NCI-H146 (cell line): ENCODE results near the gene MX2.

ENCODE experiments used
- DNase-seq: peaks from one replicate; lab custom pipeline; 2025; lab: John Stamatoyannopoulos, UW

MX2 gene

GRCh38 chr21:41438425-41439113 lies 76.7 kb downstream of the MX2 start:
- no peak for DNase-seq

DNA sequence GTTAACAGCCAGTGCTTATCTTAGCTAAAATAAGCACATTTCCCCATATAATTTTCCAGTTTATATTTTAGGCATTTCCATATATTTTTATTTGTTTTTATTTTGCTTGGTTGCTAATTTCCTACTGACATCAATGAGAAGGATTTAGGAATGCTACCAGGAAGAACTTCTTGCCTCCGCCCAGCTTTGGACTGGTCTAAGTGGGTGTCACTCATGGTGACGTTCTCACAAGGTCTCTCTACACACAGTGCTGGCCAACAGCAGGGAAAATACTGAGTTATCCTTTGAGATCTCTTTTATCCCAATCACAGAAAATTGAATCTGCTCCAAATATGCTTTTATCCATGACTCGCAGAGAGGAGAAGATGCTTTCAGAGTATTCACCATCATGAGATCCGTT lies 77.4 kb downstream of the MX2 start:
- no peak for DNase-seq

DNA sequence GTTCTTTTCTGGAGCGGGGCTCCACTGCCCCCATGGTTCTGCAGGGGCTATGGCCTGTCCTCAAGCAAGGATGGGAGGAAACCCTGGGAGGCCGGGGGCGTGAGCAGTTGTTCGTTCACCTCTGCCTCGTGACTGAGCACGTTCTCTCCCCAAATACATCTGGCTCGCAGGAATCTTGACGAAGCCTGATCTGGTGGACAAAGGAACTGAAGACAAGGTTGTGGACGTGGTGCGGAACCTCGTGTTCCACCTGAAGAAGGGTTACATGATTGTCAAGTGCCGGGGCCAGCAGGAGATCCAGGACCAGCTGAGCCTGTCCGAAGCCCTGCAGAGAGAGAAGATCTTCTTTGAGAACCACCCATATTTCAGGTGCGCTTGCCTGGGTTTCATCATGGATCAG lies 79.7 kb downstream of the MX2 start:
- no peak for DNase-seq

DNA sequence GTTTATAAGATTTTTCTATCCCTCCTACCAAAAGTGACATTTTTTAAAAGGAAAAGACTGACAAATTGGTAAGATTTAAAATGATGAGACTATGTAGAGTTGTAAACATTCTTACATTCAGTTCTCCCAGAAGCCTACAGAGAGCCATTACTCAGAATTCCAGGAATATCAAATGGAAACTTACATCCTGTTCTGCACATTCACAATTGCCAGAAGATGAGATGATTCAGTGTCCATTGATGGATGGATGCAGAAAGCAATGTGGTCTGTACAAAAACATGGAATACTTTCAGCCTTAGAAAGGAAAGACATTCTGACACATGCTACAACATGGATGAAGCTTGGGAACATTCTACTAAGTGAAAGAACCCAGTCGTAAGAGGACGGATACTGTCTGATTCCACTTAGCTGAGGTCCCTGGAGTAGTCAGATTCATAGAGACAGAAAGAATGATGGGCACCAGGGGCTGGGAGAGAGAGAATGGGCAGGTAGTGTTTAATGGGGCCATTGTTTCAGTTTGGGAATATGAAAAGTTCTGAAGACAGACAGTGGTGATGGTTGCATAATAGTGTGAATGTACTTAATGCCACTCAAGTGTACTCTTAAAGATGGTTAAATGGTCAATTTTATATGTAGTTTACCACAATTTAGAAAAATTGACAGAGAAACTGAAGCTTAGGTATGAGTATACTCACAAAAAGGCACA lies 80.8 kb downstream of the MX2 start:
- DNase-seq: no peak

- DNase-seq: no peak
Measured at GRCh38 chr21:41443562-41443961, 81.7 kb downstream of the MX2 start.

- DNase-seq: no peak
Measured at GRCh38 chr21:41444703-41445464, 83.1 kb downstream of the MX2 start.

GRCh38 chr21:41445465-41445862 lies 83.6 kb downstream of the MX2 start:
- no peak for DNase-seq

DNA sequence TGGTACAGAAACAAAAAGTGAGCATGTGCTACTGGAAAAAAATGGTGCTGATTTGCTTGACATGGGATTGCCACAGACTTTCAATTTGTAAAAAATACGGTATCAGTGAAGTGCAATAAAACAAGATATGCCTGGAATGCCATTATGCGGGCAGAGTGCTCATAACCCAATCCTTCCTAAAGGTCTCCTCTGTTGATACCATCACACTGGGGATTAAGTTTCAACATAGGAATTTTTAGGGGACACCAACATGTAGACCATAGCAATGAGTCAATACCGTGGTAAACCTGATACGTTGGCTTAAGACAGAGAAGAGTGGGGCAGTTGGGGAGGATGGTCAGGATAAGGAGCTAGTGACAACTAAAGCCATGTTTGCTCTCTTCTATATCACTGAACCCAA lies 84.8 kb downstream of the MX2 start:
- DNase-seq: no peak

- DNase-seq: no peak
Measured at GRCh38 chr21:41447356-41447755, 85.5 kb downstream of the MX2 start.

DNA sequence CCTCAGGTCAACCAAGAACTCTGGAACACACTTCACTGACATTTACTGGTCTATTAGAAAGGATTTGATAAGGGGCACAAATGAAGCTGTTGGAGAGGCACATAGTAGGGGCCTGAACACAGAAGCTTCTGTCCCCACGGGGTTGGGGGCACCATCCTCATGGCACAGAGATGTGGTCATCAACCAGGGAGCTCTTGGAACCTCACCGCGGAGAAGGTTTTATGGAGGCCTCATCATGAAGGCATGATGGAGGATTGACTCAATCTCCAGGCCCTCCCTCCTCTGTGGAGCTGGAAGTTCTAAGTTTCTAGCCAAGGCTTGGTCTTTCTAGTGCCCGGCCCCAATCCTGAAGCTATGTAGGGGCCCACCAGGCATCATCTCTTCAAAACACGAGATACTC lies 87.8 kb downstream of the MX2 start:
- no peak for DNase-seq

GRCh38 chr21:41451753-41452676 lies 90.2 kb downstream of the MX2 start:
- no peak for DNase-seq

- no peak for DNase-seq
Measured at GRCh38 chr21:41453198-41453597, 91.4 kb downstream of the MX2 start.

- no peak for DNase-seq
Measured at GRCh38 chr21:41453761-41454160, 91.9 kb downstream of the MX2 start.

DNA sequence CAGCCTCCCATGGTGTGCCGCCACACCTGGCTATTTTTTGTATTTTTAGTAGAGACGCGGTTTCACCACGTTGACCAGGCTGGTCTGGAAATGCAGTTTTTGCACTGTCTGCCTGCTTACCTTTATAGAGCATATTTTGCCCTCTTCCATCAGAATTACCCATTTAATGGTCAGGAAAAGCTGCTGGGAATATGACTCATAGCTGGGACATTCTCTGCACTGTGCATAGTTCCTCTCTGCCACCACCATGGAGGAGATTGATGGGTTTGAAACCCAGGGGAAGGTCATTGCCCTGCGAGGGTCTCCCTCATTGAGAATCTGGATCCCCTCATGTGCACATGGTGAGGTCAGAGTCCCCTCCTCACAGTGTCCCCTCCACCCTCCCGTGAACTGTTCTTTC lies 96.3 kb downstream of the MX2 start:
- no peak for DNase-seq

DNA sequence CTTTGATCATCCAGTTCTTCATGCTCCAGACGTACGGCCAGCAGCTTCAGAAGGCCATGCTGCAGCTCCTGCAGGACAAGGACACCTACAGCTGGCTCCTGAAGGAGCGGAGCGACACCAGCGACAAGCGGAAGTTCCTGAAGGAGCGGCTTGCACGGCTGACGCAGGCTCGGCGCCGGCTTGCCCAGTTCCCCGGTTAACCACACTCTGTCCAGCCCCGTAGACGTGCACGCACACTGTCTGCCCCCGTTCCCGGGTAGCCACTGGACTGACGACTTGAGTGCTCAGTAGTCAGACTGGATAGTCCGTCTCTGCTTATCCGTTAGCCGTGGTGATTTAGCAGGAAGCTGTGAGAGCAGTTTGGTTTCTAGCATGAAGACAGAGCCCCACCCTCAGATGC lies 96.7 kb downstream of the MX2 start:
- no peak for DNase-seq
